HG02759 (cell line): ENCODE data around the gene MYOF.
"Not testable (repeated sequence)": the region's sequence is repeated elsewhere in the genome, so short reads cannot be mapped to it uniquely, and the experiment has no call there.

ENCODE experiments used
- ATAC-seq: cut with Tn5 transposase; IDR thresholded peaks from one replicate; pipeline ENCODE4 v1.9.1; 2021; ENCODE audit warnings: mild to moderate bottlenecking, moderate library complexity; ENCODE audit not compliant: unreplicated experiment

The MYOF gene

GRCh38 chr10:93434991-93435491 is 47.1 kb downstream of the MYOF start:
- no peak for ATAC-seq

GRCh38 chr10:93431361-93431760 is 50.8 kb downstream of the MYOF start:
- ATAC-seq: no peak

- ATAC-seq: no peak
These were observed 56.3 kb downstream of the MYOF start for GRCh38 chr10:93425861-93426260.

- ATAC-seq: no peak
These were observed 60.0 kb downstream of the MYOF start for GRCh38 chr10:93422118-93422517.

GRCh38 chr10:93420944-93421825 is 60.9 kb downstream of the MYOF start:
- no peak for ATAC-seq

- no peak for ATAC-seq
These were observed 62.0 kb downstream of the MYOF start for GRCh38 chr10:93420091-93420490.

GRCh38 chr10:93419016-93419415 is 63.1 kb downstream of the MYOF start:
- ATAC-seq: not testable (repeated sequence)

- ATAC-seq: no peak
These were observed 64.2 kb downstream of the MYOF start for GRCh38 chr10:93417921-93418320.

GRCh38 chr10:93417266-93417665 is 64.9 kb downstream of the MYOF start:
- ATAC-seq: no peak

- ATAC-seq: no peak
These were observed 65.3 kb downstream of the MYOF start for GRCh38 chr10:93416824-93417223.

- ATAC-seq: no peak
These were observed 66.4 kb downstream of the MYOF start for GRCh38 chr10:93415693-93416092.

GRCh38 chr10:93413252-93413689 is 68.9 kb downstream of the MYOF start:
- ATAC-seq: no peak

GRCh38 chr10:93412801-93413200 is 69.3 kb downstream of the MYOF start:
- no peak for ATAC-seq

- ATAC-seq: no peak
These were observed 71.3 kb downstream of the MYOF start for GRCh38 chr10:93410697-93411348.

GRCh38 chr10:93408783-93409182 is 73.4 kb downstream of the MYOF start:
- ATAC-seq: no peak

- no peak for ATAC-seq
These were observed 75.6 kb downstream of the MYOF start for GRCh38 chr10:93406364-93407145.

- ATAC-seq: no peak
These were observed 78.1 kb downstream of the MYOF start for GRCh38 chr10:93404048-93404354.

GRCh38 chr10:93403152-93404047 is 78.7 kb downstream of the MYOF start:
- no peak for ATAC-seq

- ATAC-seq: no peak
These were observed 79.9 kb downstream of the MYOF start for GRCh38 chr10:93402192-93402591.

GRCh38 chr10:93398528-93398927 is 83.6 kb downstream of the MYOF start:
- no peak for ATAC-seq
